ENCODE data around the gene ACIN1.

The ACIN1 gene

GRCh38 chr14:23058654-23059504, 36.1 kb downstream of the ACIN1 start:
- DNase-seq (ENCODE audit: low read depth in 1 of 2, low spot score in 1 of 2), result no peak

GRCh38 chr14:23057757-23058653, 36.9 kb downstream of the ACIN1 start:
- peak; percentile 75 to 80 for DNase-seq (ENCODE audit: low read depth in 1 of 2, low spot score in 1 of 2)

GRCh38 chr14:23056956-23057756, 37.8 kb downstream of the ACIN1 start, which contains the start of gene CDH24:
TSS of gene CDH24 (minus strand) at chr14:23057520. CDS start at chr14:23055733, 1,787 bp downstream.
- DNase-seq (ENCODE audit: low read depth in 1 of 2, low spot score in 1 of 2), result peak; percentile 31 to 54

- peak; percentile 42 to 51 for DNase-seq (ENCODE audit: low read depth in 1 of 2, low spot score in 1 of 2)
Observed at GRCh38 chr14:23056145-23056955, 38.6 kb downstream of the ACIN1 start.

- DNase-seq (ENCODE audit: low read depth in 1 of 2, low spot score in 1 of 2), result no peak
Observed at GRCh38 chr14:23055621-23056144, 39.3 kb downstream of the ACIN1 start.

GRCh38 chr14:23055147-23055550, 39.8 kb downstream of the ACIN1 start:
- DNase-seq (ENCODE audit: low read depth in 1 of 2, low spot score in 1 of 2), result no peak

- DNase-seq (ENCODE audit: low read depth in 1 of 2, low spot score in 1 of 2), result no peak
Observed at GRCh38 chr14:23054000-23054811, 40.7 kb downstream of the ACIN1 start.

- DNase-seq (ENCODE audit: low read depth in 1 of 2, low spot score in 1 of 2), result no peak
Observed at GRCh38 chr14:23053426-23053825, 41.5 kb downstream of the ACIN1 start.

GRCh38 chr14:23052671-23053070, 42.3 kb downstream of the ACIN1 start:
- DNase-seq (ENCODE audit: low read depth in 1 of 2, low spot score in 1 of 2), result no peak

- no peak for DNase-seq (ENCODE audit: low read depth in 1 of 2, low spot score in 1 of 2)
Observed at GRCh38 chr14:23052182-23052623, 42.7 kb downstream of the ACIN1 start.

- no peak for DNase-seq (ENCODE audit: low read depth in 1 of 2, low spot score in 1 of 2)
Observed at GRCh38 chr14:23051141-23052057, 43.5 kb downstream of the ACIN1 start.

- no peak for DNase-seq (ENCODE audit: low read depth in 1 of 2, low spot score in 1 of 2)
Observed at GRCh38 chr14:23049011-23049410, 45.9 kb downstream of the ACIN1 start.

GRCh38 chr14:23047751-23048693, 46.9 kb downstream of the ACIN1 start:
- DNase-seq (ENCODE audit: low read depth in 1 of 2, low spot score in 1 of 2), result no peak

GRCh38 chr14:23047034-23047634, 47.8 kb downstream of the ACIN1 start:
- no peak for DNase-seq (ENCODE audit: low read depth in 1 of 2, low spot score in 1 of 2)

- DNase-seq (ENCODE audit: low read depth in 1 of 2, low spot score in 1 of 2), result no peak
Observed at GRCh38 chr14:23045419-23046357, 49.2 kb downstream of the ACIN1 start.
